Renal pelvis (tissue), 12 donors: ENCODE results near the gene HSD17B12. TPM values are rescaled to one million over a fixed set of nuclear protein-coding genes. Genes with fewer than 3 reads are reported as not detected.
"Not testable (repeated sequence)": the region's sequence is repeated elsewhere in the genome, so short reads cannot be mapped to it uniquely, and the experiment has no call there.

Experiments
- DNase-seq: peaks from one replicate; pipeline ENCODE4 v3.0.0-alpha.2; 2013
- long read RNA-seq, 16 experiments: transcript quantifications; one replicate each; lab custom pipeline, GENCODE V29; 2026
- polyA plus RNA-seq, 3 donors: library from polyadenylated mRNA; unstranded; fragments of 120-200 nt; gene quantifications; one replicate each; pipeline ENCODE4 v1.2.1, GENCODE V29; 2013; ENCODE audit not compliant: insufficient read length in 3 of 3

Gene HSD17B12
- 10 to 100 TPM; 68.8 to 83.1 (median 76.3) TPM for polyA plus RNA-seq
- long read RNA-seq, donor 1, transcript HSD17B12-201 (11 exons, 2,571 nt), result major isoform, 14 of 15 reads
- long read RNA-seq, donor 1, partial matches to known transcripts, result 0 of 15 reads
- long read RNA-seq, donor 1, other reads (novel, unspliced or antisense), result 0 of 15 reads
- long read RNA-seq, donor 2, full-length matches to known transcripts, result 25 of 25 reads
- long read RNA-seq, donor 2, partial matches to known transcripts, result 0 of 25 reads
- long read RNA-seq, donor 2, other reads (novel, unspliced or antisense), result 0 of 25 reads
- long read RNA-seq, donor 3, transcript HSD17B12-201 (11 exons, 2,571 nt), result major isoform, 28 of 29 reads
- long read RNA-seq, donor 3, partial matches to known transcripts, result 0 of 29 reads
- long read RNA-seq, donor 3, other reads (novel, unspliced or antisense), result 0 of 29 reads
- long read RNA-seq, donor 4, full-length matches to known transcripts, result 41 of 41 reads
- long read RNA-seq, donor 4, partial matches to known transcripts, result 0 of 41 reads
- long read RNA-seq, donor 4, other reads (novel, unspliced or antisense), result 0 of 41 reads
- long read RNA-seq, donor 5, full-length matches to known transcripts, result 19 of 19 reads
- long read RNA-seq, donor 5, partial matches to known transcripts, result 0 of 19 reads
- long read RNA-seq, donor 5, other reads (novel, unspliced or antisense), result 0 of 19 reads
- long read RNA-seq, donor 6, full-length matches to known transcripts, result 17 of 26 reads
- long read RNA-seq, donor 6, partial matches to known transcripts, result 0 of 26 reads
- long read RNA-seq, donor 6, other reads (novel, unspliced or antisense), result 9 of 26 reads
- long read RNA-seq, donor 7, full-length matches to known transcripts, result 39 of 39 reads
- long read RNA-seq, donor 7, partial matches to known transcripts, result 0 of 39 reads
- long read RNA-seq, donor 7, other reads (novel, unspliced or antisense), result 0 of 39 reads
- long read RNA-seq, donor 8, full-length matches to known transcripts, result 11 of 11 reads
- long read RNA-seq, donor 8, partial matches to known transcripts, result 0 of 11 reads
- long read RNA-seq, donor 8, other reads (novel, unspliced or antisense), result 0 of 11 reads
- long read RNA-seq, donor 9, full-length matches to known transcripts, result 25 of 33 reads
- long read RNA-seq, donor 9, partial matches to known transcripts, result 0 of 33 reads
- long read RNA-seq, donor 9, other reads (novel, unspliced or antisense), result 8 of 33 reads
- long read RNA-seq, donor 10, full-length matches to known transcripts, result 26 of 56 reads
- long read RNA-seq, donor 10, partial matches to known transcripts, result 30 of 56 reads
- long read RNA-seq, donor 10, other reads (novel, unspliced or antisense), result 0 of 56 reads
- long read RNA-seq, donor 11, transcript HSD17B12-201 (11 exons, 2,571 nt), result major isoform, 24 of 24 reads
- long read RNA-seq, donor 11, partial matches to known transcripts, result 0 of 24 reads
- long read RNA-seq, donor 11, other reads (novel, unspliced or antisense), result 0 of 24 reads
- long read RNA-seq, donor 12, full-length matches to known transcripts, result 49 of 49 reads
- long read RNA-seq, donor 12, partial matches to known transcripts, result 0 of 49 reads
- long read RNA-seq, donor 12, other reads (novel, unspliced or antisense), result 0 of 49 reads
- long read RNA-seq, donor 13, full-length matches to known transcripts, result 15 of 15 reads
- long read RNA-seq, donor 13, partial matches to known transcripts, result 0 of 15 reads
- long read RNA-seq, donor 13, other reads (novel, unspliced or antisense), result 0 of 15 reads
- long read RNA-seq, donor 14, result 0 reads
- long read RNA-seq, donor 15, transcript HSD17B12-201 (11 exons, 2,571 nt), result major isoform, 22 of 34 reads
- long read RNA-seq, donor 15, partial matches to known transcripts, result 0 of 34 reads
- long read RNA-seq, donor 15, other reads (novel, unspliced or antisense), result 11 of 34 reads
- long read RNA-seq, donor 16, full-length matches to known transcripts, result 36 of 95 reads
- long read RNA-seq, donor 16, partial matches to known transcripts, result 59 of 95 reads
- long read RNA-seq, donor 16, other reads (novel, unspliced or antisense), result 0 of 95 reads

DNA sequence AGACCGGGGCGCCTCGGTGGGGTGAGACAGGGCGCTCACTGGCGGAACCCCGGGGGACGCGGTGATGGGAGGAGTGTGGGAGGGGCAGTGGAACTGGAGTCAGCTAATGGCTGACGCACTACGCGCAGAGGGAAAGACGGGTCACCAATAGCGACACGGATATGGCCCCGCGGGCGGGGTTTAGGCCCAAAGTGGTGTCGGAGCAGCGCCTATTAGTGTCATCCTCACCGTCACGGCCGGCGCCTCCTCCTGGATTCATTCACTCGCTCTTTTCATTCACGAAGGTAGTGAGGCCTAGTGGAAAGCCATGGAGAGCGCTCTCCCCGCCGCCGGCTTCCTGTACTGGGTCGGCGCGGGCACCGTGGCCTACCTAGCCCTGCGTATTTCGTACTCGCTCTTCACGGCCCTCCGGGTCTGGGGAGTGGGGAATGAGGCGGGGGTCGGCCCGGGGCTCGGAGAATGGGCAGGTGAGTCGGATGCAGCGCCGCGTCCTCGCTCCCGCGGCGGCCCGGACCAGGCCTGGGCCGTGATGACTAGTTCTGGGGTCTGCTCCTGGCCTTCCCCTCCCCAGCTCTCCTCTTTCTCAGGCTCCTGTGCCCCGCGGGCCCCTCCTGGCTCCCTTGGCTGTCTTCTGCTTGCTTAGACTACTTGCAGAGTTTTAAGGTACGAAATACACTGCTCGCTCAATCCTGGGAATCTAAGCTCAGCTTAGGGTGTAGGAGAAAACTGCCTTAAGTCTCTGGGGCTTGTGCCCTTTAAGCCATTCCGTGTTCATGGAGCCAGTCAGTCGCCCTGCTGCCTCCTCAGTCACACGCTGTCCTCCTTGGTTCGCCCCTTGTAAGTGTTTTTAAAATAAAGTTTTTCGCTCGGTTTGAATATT is at the start of gene HSD17B12:
Gene HSD17B12 (plus strand): TSS at position 218 of the 880 bp plus-strand sequence. CDS start 90 bp downstream, at position 308.
- peak; percentile 97 for DNase-seq

- DNase-seq, result no peak
Measured at GRCh38 chr11:43631732-43632131, 48.8 kb upstream of the HSD17B12 start.

DNA sequence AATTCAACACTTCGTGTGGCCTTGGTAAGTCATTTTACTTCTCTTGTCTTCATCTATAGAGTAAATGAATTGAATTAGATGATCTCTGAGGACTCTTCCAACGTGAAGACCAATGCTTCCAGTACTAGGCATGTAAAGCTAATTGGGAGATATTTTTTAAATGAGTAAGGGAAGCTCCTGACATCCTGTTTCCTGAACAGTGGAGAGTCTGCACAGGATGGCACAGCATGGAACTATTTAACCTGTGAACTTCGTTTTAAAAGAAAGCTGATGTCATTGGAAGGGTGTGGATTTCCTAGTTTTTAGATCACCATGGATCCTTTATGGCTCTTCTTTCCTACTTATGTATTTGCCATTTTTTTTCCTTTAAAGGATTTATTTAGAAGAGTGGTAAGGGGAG is 48.4 kb upstream of the HSD17B12 start:
- no peak for DNase-seq

- no peak for DNase-seq
Measured at GRCh38 chr11:43638717-43639116, 41.8 kb upstream of the HSD17B12 start.

DNA sequence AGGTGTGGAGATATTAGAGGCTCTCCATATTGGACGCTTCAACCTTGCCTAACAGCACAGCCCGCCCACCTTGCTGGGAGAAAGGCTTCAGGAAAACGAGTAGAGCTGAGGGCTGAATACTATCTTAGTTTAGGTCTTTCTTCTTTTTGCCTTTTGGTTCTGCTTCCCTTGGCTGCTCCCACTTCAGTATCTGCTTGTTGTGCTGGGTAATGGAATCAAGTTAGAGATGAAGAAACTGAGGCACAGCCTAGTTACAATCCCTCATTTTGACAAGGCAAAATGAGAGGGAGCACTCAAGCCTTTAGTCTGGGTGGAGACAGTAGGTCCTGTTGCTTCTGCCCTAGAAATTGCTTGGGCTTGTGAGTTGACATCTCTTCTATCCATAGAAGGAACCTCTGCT is 41.3 kb upstream of the HSD17B12 start:
- DNase-seq, result no peak

GRCh38 chr11:43639920-43640319 is 40.6 kb upstream of the HSD17B12 start:
- no peak for DNase-seq

- peak; percentile 84 for DNase-seq
Measured at GRCh38 chr11:43643898-43644620, 36.5 kb upstream of the HSD17B12 start.

DNA sequence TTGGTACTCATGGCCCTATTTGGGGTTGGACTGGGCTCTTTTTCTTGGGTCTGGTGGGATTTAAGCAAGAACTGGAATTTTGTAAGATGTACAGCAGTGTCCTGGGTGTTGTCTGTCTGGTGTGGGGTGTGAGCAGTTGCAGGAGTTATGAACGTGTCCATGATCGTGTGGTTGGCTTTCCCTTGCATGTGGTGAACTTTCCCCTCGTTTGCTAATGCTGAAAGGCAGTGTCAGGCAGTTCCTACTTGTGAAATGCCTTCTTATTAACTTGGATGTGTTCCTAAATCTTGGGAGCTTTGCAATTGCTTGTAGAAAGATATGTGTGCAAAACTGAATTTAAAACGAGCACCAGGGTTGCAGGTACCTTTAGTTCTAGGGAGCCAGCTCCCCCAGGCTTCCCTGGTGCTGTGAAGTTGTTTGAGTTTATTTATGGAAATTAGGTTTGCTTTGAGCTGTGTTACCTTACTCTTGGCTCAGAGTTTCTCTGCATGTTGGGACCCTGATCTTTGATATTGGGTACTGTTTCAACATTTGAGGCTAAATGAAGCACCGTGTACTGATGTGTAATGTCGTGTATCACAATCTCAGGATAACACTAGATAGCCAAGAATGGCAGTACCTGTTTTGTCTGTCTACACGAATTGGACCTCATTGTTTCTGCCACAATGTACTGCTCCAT is 35.8 kb upstream of the HSD17B12 start:
- DNase-seq, result no peak

- no peak for DNase-seq
Measured at GRCh38 chr11:43646767-43647166, 33.8 kb upstream of the HSD17B12 start.

GRCh38 chr11:43648888-43649287 is 31.6 kb upstream of the HSD17B12 start:
- no peak for DNase-seq

DNA sequence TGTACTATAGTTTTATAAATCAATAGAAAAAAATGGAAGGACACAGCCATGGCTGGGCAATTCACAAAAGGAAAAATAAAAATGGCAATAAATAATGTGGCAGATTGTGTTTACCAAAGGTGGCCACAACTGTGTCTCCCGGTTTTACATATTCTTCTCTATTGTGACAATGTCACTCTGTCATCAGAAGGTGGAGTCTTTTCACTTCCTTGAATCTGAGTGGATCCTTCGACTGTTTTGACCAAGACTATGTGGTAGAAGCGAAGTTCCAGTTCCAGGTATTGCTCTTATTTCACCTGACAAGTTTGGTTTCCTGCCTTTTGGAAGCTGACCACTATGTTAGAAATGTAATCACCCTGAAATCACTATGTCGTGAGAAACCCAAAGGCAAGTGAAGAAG is 31.0 kb upstream of the HSD17B12 start:
- DNase-seq, result no peak

DNA sequence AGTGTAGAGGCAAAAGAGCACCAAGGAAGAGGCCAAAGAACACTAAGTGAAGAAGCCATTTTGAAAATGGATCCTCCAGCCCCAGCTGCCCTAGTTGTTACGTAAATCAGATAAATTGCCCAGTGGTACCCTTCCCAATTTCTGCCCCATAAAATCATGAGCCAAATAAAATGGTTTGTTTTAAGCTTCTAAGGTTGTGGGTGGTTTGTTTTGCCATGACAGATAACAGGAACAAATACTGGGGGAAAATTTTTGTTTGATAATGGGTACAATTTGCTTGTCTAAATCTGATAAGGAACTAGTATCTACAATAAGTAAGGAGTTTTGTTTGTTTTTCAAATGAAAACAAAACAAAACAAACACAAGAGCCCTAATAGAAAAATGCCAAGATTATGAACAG is 30.6 kb upstream of the HSD17B12 start:
- no peak for DNase-seq

GRCh38 chr11:43663018-43663417 is 17.5 kb upstream of the HSD17B12 start:
- not testable (repeated sequence) for DNase-seq

- no peak for DNase-seq
Measured at GRCh38 chr11:43664295-43664694, 16.2 kb upstream of the HSD17B12 start.

GRCh38 chr11:43671284-43671683 is 9.3 kb upstream of the HSD17B12 start:
- DNase-seq, result not testable (repeated sequence)

GRCh38 chr11:43674560-43674959 is 6.0 kb upstream of the HSD17B12 start:
- no peak for DNase-seq

GRCh38 chr11:43676933-43677332 is 3.6 kb upstream of the HSD17B12 start:
- DNase-seq, result no peak
